GM12878 (cell line): ENCODE results near the gene CCL23. TPM values are rescaled to one million over a fixed set of nuclear protein-coding genes. Genes with fewer than 3 reads are reported as not detected.

ENCODE experiments used
- ASH2L ChIP-seq: fragments of 300-600, 200-600 bp; sonication (generic); IDR thresholded peaks from 2 replicates; pipeline ENCODE4 v1.6.1; 2017; ENCODE audit warnings: low read depth, mild to moderate bottlenecking, borderline replicate concordance
- FOS ChIP-seq: IDR thresholded peaks from 3 replicates; pipeline ENCODE4 v1.6.1; 2011; ENCODE audit warnings: borderline replicate concordance; ENCODE audit not compliant: insufficient read length; ENCODE audit errors: extremely low read depth
- JUND ChIP-seq: IDR thresholded peaks from 2 replicates; pipeline ENCODE4 v1.6.1; 2012; ENCODE audit warnings: low read depth, mild to moderate bottlenecking, low read length, improper control_type of control experiment, moderate library complexity
- KLF5 ChIP-seq: fragments of 450-650 bp; IDR thresholded peaks from 2 replicates; pipeline ENCODE4 v1.6.1; 2014; ENCODE audit warnings: mild to moderate bottlenecking; ENCODE audit not compliant: partially characterized antibody
- NFIC ChIP-seq: IDR thresholded peaks from 2 replicates; pipeline ENCODE4 v1.6.1; 2012; ENCODE audit warnings: low read depth, mild to moderate bottlenecking, inconsistent platforms, low read length, moderate library complexity
- NFYA ChIP-seq: IDR thresholded peaks from 2 replicates; pipeline ENCODE4 v1.6.1; 2011; ENCODE audit warnings: low read depth, mild to moderate bottlenecking, low read length, improper control_type of control experiment, borderline replicate concordance
- PML ChIP-seq: IDR thresholded peaks from 2 replicates; pipeline ENCODE4 v1.6.1; 2012; ENCODE audit warnings: low read length, inconsistent platforms
- STAT1 ChIP-seq: fragments of 450-650 bp; conservative IDR thresholded peaks from 2 replicates; pipeline ENCODE4 v1.6.1; 2014; ENCODE audit warnings: antibody characterized with exemption, mild to moderate bottlenecking
- SUPT20H ChIP-seq: IDR thresholded peaks from 2 replicates; pipeline ENCODE4 v1.6.1; 2011; ENCODE audit warnings: low read depth, mild to moderate bottlenecking, low read length, moderate library complexity, borderline replicate concordance; ENCODE audit not compliant: control insufficient read depth
- polyA plus RNA-seq, 11 experiments: library from polyadenylated mRNA; depleted of rRNA in 4 of 11; unstranded in 6 of 11; stranded (reverse) in 5 of 11; fragments of >200 nt; fragmentation: Nextera tagmentation in 4 of 11; fragmentation: Illumina TruSeq in 1 of 11; extraction: Ambion mirVana in 4 of 11; extraction: Trizol in 1 of 11; gene quantifications; 1 replicate in 1 of 11; 2 replicates in 10 of 11; pipeline versions ENCODE4 v1.2.1 to v1.2.3, GENCODE V29; 2011 to 2016; ENCODE audit warnings: inconsistent platforms in 2 of 11, missing spikeins in 2 of 11, low read depth in 1 of 11
- total RNA-seq, 4 experiments: library from RNA; depleted of rRNA in 3 of 4; stranded (reverse); fragments of >200 nt in 3 of 4; fragmentation: Illumina TruSeq in 1 of 4; extraction: Trizol in 1 of 4; gene quantifications; 2 replicates each; pipeline versions ENCODE4 v1.2.1 to v1.2.3, GENCODE V29; 2013 to 2021
- TF ChIP-seq, protein P1 (sequence below): fragments of 450-650 bp; IDR thresholded peaks from 2 replicates; pipeline ENCODE4 v1.6.1; 2017; ENCODE audit warnings: mild to moderate bottlenecking, moderate library complexity
- TF ChIP-seq, protein P2 (sequence below): fragments of 450-650 bp; formaldehyde crosslinking; IDR thresholded peaks from 2 replicates; pipeline ENCODE4 v1.4.0; 2022; ENCODE audit warnings: mild to moderate bottlenecking, moderate library complexity
- TF ChIP-seq, protein P3 (sequence below): IDR thresholded peaks from 2 replicates; pipeline ENCODE4 v1.6.1; 2012; ENCODE audit warnings: mild to moderate bottlenecking, low read depth, low read length
- TF ChIP-seq, protein P4 (sequence below): fragments of 450-650 bp; IDR thresholded peaks from 2 replicates; pipeline ENCODE4 v1.6.1; 2016; ENCODE audit warnings: mild to moderate bottlenecking, moderate library complexity, borderline replicate concordance

The CCL23 gene
- total and polyA plus RNA-seq, 10 of the 15 experiments (the other 5 are each of a cell fraction or from before 2014, with no cell fraction given) = 0.15 to 0.62 (median 0.41) TPM; not detected in 6

DNA sequence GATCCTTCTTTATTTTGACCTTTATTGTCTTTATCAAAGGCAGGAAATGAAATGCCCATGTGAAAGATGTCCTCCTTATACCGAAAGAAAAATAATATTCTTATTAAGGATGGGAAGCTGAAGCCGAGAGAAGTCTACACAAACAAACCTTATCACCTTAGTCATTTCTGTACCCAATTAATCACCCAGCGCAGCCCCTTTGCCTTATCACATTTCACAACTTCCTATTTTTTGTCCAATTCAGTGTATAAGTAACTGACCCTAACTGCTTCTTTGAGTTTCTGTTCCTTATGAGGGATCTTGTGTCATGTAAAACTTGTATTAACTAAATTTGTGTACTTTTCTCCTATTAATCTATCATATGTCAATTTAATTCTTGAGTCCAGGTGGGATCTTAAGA lies 16.4 kb upstream of the CCL23 start (continued):
- TF ChIP-seq, protein P1, sequence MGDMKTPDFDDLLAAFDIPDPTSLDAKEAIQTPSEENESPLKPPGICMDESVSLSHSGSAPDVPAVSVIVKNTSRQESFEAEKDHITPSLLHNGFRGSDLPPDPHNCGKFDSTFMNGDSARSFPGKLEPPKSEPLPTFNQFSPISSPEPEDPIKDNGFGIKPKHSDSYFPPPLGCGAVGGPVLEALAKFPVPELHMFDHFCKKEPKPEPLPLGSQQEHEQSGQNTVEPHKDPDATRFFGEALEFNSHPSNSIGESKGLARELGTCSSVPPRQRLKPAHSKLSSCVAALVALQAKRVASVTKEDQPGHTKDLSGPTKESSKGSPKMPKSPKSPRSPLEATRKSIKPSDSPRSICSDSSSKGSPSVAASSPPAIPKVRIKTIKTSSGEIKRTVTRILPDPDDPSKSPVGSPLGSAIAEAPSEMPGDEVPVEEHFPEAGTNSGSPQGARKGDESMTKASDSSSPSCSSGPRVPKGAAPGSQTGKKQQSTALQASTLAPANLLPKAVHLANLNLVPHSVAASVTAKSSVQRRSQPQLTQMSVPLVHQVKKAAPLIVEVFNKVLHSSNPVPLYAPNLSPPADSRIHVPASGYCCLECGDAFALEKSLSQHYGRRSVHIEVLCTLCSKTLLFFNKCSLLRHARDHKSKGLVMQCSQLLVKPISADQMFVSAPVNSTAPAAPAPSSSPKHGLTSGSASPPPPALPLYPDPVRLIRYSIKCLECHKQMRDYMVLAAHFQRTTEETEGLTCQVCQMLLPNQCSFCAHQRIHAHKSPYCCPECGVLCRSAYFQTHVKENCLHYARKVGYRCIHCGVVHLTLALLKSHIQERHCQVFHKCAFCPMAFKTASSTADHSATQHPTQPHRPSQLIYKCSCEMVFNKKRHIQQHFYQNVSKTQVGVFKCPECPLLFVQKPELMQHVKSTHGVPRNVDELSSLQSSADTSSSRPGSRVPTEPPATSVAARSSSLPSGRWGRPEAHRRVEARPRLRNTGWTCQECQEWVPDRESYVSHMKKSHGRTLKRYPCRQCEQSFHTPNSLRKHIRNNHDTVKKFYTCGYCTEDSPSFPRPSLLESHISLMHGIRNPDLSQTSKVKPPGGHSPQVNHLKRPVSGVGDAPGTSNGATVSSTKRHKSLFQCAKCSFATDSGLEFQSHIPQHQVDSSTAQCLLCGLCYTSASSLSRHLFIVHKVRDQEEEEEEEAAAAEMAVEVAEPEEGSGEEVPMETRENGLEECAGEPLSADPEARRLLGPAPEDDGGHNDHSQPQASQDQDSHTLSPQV = no peak
- TF ChIP-seq NFIC (0 out of 2 replicates have a peak, but pooled peaks have one; percentile 45), ASH2L (no peak), PML (no peak), JUND (peak; percentile 86), KLF5 (no peak), FOS (no peak), NFYA (no peak), STAT1 (no peak), SUPT20H (no peak)
- TF ChIP-seq, protein P2, sequence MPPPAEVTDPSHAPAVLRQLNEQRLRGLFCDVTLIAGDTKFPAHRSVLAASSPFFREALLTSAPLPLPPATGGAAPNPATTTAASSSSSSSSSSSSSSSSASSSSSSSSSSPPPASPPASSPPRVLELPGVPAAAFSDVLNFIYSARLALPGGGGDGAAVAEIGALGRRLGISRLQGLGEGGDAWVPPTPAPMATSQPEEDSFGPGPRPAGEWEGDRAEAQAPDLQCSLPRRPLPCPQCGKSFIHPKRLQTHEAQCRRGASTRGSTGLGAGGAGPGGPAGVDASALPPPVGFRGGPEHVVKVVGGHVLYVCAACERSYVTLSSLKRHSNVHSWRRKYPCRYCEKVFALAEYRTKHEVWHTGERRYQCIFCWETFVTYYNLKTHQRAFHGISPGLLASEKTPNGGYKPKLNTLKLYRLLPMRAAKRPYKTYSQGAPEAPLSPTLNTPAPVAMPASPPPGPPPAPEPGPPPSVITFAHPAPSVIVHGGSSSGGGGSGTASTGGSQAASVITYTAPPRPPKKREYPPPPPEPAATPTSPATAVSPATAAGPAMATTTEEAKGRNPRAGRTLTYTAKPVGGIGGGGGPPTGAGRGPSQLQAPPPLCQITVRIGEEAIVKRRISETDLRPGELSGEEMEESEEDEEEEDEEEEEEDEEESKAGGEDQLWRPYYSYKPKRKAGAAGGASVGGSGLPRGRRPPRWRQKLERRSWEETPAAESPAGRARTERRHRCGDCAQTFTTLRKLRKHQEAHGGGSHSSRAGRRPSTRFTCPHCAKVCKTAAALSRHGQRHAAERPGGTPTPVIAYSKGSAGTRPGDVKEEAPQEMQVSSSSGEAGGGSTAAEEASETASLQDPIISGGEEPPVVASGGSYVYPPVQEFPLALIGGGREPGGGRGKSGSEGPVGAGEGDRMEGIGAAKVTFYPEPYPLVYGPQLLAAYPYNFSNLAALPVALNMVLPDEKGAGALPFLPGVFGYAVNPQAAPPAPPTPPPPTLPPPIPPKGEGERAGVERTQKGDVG (CRISPR knock-in tag) = no peak
- TF ChIP-seq, protein P3, sequence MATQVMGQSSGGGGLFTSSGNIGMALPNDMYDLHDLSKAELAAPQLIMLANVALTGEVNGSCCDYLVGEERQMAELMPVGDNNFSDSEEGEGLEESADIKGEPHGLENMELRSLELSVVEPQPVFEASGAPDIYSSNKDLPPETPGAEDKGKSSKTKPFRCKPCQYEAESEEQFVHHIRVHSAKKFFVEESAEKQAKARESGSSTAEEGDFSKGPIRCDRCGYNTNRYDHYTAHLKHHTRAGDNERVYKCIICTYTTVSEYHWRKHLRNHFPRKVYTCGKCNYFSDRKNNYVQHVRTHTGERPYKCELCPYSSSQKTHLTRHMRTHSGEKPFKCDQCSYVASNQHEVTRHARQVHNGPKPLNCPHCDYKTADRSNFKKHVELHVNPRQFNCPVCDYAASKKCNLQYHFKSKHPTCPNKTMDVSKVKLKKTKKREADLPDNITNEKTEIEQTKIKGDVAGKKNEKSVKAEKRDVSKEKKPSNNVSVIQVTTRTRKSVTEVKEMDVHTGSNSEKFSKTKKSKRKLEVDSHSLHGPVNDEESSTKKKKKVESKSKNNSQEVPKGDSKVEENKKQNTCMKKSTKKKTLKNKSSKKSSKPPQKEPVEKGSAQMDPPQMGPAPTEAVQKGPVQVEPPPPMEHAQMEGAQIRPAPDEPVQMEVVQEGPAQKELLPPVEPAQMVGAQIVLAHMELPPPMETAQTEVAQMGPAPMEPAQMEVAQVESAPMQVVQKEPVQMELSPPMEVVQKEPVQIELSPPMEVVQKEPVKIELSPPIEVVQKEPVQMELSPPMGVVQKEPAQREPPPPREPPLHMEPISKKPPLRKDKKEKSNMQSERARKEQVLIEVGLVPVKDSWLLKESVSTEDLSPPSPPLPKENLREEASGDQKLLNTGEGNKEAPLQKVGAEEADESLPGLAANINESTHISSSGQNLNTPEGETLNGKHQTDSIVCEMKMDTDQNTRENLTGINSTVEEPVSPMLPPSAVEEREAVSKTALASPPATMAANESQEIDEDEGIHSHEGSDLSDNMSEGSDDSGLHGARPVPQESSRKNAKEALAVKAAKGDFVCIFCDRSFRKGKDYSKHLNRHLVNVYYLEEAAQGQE = no peak
- TF ChIP-seq, protein P4, sequence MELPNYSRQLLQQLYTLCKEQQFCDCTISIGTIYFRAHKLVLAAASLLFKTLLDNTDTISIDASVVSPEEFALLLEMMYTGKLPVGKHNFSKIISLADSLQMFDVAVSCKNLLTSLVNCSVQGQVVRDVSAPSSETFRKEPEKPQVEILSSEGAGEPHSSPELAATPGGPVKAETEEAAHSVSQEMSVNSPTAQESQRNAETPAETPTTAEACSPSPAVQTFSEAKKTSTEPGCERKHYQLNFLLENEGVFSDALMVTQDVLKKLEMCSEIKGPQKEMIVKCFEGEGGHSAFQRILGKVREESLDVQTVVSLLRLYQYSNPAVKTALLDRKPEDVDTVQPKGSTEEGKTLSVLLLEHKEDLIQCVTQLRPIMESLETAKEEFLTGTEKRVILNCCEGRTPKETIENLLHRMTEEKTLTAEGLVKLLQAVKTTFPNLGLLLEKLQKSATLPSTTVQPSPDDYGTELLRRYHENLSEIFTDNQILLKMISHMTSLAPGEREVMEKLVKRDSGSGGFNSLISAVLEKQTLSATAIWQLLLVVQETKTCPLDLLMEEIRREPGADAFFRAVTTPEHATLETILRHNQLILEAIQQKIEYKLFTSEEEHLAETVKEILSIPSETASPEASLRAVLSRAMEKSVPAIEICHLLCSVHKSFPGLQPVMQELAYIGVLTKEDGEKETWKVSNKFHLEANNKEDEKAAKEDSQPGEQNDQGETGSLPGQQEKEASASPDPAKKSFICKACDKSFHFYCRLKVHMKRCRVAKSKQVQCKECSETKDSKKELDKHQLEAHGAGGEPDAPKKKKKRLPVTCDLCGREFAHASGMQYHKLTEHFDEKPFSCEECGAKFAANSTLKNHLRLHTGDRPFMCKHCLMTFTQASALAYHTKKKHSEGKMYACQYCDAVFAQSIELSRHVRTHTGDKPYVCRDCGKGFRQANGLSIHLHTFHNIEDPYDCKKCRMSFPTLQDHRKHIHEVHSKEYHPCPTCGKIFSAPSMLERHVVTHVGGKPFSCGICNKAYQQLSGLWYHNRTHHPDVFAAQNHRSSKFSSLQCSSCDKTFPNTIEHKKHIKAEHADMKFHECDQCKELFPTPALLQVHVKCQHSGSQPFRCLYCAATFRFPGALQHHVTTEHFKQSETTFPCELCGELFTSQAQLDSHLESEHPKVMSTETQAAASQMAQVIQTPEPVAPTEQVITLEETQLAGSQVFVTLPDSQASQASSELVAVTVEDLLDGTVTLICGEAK = no peak
